Ishikawa (cell line): Measurements from ENCODE around the gene THAP8.
A peak's percentile ranks its signal among the peaks of the same experiment; 100 is the strongest.

Experiments used
- CEBPB ChIP-seq: IDR thresholded peaks from 2 replicates; pipeline ENCODE4 v1.6.1; 2012
- CREB1 ChIP-seq: IDR thresholded peaks from 2 replicates; pipeline ENCODE4 v1.6.1; 2012; ENCODE audit warnings: low read depth
- EGR1 ChIP-seq: IDR thresholded peaks from 2 replicates; pipeline ENCODE4 v1.6.1; 2012
- EP300 ChIP-seq: IDR thresholded peaks from 2 replicates; pipeline ENCODE4 v1.6.1; 2012; ENCODE audit warnings: borderline replicate concordance
- FOXM1 ChIP-seq: IDR thresholded peaks from 2 replicates; pipeline ENCODE4 v1.6.1; 2012; ENCODE audit warnings: low read depth, borderline replicate concordance
- NFIC ChIP-seq: IDR thresholded peaks from 2 replicates; pipeline ENCODE4 v1.6.1; 2012
- RAD21 ChIP-seq: IDR thresholded peaks from 2 replicates; pipeline ENCODE4 v1.6.1; 2012; ENCODE audit warnings: low read depth
- TAF1 ChIP-seq: IDR thresholded peaks from 2 replicates; pipeline ENCODE4 v1.6.1; 2012; ENCODE audit warnings: low read depth, mild to moderate bottlenecking
- TCF12 ChIP-seq: IDR thresholded peaks from 2 replicates; pipeline ENCODE4 v1.6.1; 2012; ENCODE audit warnings: low read depth
- TEAD4 ChIP-seq: IDR thresholded peaks from 2 replicates; pipeline ENCODE4 v1.6.1; 2012
- YY1 ChIP-seq: IDR thresholded peaks from 2 replicates; pipeline ENCODE4 v1.6.1; 2012; ENCODE audit warnings: low read depth
- ZBTB7A ChIP-seq: IDR thresholded peaks from 2 replicates; pipeline ENCODE4 v1.6.1; 2012; ENCODE audit warnings: low read depth
- TF ChIP-seq, protein P1 (sequence below): IDR thresholded peaks from 2 replicates; pipeline ENCODE4 v1.6.1; 2012
- TF ChIP-seq, protein P2 (sequence below): IDR thresholded peaks from 2 replicates; pipeline ENCODE4 v1.6.1; 2012; ENCODE audit warnings: low read depth, mild to moderate bottlenecking
- TF ChIP-seq, protein P3 (sequence below): IDR thresholded peaks from 2 replicates; pipeline ENCODE4 v1.6.1; 2012

The THAP8 gene

DNA sequence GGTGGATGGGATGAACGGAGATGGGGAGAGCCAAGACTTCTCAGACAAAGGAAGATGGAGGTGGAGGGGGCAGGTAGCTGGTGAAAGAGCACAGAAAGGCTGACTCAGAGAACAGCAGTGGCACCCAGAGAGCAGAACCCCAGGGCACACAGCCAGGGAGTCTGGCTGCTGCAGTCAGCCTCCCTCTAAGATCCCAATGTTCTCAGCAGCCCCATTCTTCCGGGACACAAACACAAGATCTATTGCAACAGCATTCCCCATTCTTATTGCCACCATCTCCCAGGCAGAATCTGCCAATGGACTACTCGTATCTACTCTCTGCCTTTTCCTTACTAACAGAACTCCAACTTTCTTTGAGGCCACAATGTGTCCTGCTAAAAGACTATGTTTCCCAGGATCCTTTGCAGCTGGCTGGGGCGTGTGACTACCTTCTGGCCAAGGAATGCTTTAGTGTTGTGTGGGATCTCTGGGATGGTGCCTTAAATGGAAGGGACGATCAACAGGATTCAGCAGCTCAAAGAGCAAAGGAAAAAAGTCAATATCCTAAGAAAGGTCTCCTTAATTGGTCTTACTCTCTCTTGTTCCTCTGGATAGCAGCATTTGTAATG lies 7.5 kb downstream of the THAP8 start:
- TF ChIP-seq, protein P1, sequence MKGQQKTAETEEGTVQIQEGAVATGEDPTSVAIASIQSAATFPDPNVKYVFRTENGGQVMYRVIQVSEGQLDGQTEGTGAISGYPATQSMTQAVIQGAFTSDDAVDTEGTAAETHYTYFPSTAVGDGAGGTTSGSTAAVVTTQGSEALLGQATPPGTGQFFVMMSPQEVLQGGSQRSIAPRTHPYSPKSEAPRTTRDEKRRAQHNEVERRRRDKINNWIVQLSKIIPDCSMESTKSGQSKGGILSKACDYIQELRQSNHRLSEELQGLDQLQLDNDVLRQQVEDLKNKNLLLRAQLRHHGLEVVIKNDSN, result peak; percentile 26; the same call in 1 of the 2 replicates
- TF ChIP-seq ZBTB7A (no peak), NFIC (no peak), EP300 (no peak), CREB1 (no peak), FOXM1 (no peak), CEBPB (no peak), YY1 (no peak)

DNA sequence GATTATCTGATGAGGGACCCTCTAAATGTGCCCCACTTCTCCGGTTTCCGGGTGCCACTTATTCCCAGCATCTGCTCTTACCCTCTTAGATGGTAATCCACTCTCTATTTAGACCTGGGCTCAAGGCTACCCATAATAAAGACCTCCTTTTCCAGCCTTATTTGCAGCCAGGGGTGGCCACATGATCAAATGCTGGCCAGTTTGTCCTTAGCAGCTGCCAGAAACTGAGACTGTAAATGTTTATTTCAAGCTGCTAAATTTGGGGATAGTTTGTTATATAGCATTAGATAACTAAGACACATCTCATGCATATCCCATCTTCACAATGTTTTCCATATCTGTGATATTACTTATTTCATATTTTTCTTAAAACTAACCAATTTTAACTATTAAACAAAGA lies 10.1 kb downstream of the THAP8 start:
- no peak for TF ChIP-seq TEAD4
- TF ChIP-seq, protein P2, sequence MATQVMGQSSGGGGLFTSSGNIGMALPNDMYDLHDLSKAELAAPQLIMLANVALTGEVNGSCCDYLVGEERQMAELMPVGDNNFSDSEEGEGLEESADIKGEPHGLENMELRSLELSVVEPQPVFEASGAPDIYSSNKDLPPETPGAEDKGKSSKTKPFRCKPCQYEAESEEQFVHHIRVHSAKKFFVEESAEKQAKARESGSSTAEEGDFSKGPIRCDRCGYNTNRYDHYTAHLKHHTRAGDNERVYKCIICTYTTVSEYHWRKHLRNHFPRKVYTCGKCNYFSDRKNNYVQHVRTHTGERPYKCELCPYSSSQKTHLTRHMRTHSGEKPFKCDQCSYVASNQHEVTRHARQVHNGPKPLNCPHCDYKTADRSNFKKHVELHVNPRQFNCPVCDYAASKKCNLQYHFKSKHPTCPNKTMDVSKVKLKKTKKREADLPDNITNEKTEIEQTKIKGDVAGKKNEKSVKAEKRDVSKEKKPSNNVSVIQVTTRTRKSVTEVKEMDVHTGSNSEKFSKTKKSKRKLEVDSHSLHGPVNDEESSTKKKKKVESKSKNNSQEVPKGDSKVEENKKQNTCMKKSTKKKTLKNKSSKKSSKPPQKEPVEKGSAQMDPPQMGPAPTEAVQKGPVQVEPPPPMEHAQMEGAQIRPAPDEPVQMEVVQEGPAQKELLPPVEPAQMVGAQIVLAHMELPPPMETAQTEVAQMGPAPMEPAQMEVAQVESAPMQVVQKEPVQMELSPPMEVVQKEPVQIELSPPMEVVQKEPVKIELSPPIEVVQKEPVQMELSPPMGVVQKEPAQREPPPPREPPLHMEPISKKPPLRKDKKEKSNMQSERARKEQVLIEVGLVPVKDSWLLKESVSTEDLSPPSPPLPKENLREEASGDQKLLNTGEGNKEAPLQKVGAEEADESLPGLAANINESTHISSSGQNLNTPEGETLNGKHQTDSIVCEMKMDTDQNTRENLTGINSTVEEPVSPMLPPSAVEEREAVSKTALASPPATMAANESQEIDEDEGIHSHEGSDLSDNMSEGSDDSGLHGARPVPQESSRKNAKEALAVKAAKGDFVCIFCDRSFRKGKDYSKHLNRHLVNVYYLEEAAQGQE, result no peak
- TF ChIP-seq EGR1, result no peak
- TF ChIP-seq NFIC, result no peak
- no peak for TF ChIP-seq CREB1
- TF ChIP-seq YY1, result no peak
- no peak for TF ChIP-seq CEBPB
- no peak for TF ChIP-seq EP300
- TF ChIP-seq, protein P3, sequence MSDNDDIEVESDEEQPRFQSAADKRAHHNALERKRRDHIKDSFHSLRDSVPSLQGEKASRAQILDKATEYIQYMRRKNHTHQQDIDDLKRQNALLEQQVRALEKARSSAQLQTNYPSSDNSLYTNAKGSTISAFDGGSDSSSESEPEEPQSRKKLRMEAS, result no peak
- no peak for TF ChIP-seq TCF12

DNA sequence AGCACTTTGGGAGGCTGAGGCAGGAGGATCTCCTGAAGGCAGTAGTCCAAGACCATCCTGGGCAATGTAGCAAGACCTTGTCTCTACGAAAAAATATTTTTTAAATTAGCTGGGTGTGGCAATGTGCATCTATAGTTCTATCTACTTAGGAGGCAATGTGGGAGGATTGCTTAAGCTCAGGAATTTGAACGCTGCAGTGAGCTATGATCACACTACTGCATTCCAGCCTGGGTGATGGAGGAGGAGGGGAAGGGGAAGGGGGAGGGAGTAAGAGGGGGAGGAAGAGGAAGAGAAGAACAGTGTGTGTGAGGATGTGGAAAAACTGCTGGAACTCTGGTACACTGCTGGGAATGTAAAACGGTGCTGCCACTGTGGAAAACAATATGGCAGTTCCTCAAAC lies 12.3 kb downstream of the THAP8 start:
- TF ChIP-seq TAF1 (no peak), EP300 (no peak), CREB1 (no peak), YY1 (no peak), NFIC (no peak), TEAD4 (peak; percentile 86), RAD21 (no peak), EGR1 (no peak), FOXM1 (no peak), ZBTB7A (no peak), CEBPB (peak; percentile 80; the same call in 1 of the 2 replicates), TCF12 (no peak)
- TF ChIP-seq, protein P1, result no peak
- TF ChIP-seq, protein P2, result no peak
- TF ChIP-seq, protein P3, result no peak

DNA sequence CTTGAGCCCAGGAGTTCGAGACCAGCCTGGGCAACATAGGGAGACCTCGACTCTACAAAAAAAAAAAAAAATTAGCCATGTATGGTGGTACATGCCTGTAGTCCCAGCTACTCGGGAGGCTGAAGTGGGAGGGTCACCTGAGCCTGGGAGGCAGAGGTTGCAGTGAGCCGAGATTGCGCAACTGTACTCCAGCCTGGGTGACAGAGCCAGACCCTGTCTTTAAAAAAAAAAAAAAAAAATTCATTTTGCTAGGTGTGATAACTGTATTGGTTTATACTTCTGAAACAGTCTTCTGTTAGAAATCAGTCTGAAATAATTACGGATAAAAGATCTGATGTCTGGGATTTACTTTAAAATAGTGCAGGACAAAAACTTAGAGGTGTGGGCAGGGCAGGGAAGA lies 13.0 kb downstream of the THAP8 start:
- TF ChIP-seq CEBPB, result peak; percentile 96

DNA sequence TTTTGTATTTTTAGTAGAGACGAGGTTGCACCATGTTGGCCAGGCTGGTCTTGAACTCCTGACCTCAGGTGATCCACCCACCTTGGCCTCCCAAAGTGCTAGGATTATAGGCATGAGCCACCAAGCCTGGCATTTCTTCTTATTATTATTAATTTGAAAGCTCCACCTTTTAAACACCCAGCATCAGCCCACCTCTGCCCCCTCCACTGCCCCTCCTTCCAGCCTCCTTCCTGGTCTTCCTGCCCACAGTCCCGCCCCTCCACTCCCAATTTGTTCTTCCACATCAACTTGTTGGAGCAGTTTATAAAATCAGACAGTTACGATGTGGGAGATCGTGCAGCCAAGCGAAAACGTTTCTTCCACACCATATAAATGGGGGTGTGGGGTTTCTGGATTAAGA lies 13.6 kb downstream of the THAP8 start:
- no peak for TF ChIP-seq EGR1
- TF ChIP-seq CREB1, result no peak
- no peak for TF ChIP-seq TEAD4
- TF ChIP-seq, protein P2, result no peak
- no peak for TF ChIP-seq EP300
- TF ChIP-seq TAF1, result no peak
- TF ChIP-seq YY1, result no peak
- no peak for TF ChIP-seq TCF12
- no peak for TF ChIP-seq NFIC
- TF ChIP-seq, protein P3, result no peak
- TF ChIP-seq CEBPB, result no peak
- TF ChIP-seq, protein P1, result no peak
- no peak for TF ChIP-seq ZBTB7A
- no peak for TF ChIP-seq RAD21
- TF ChIP-seq FOXM1, result no peak
